CD4-positive, alpha-beta T cell (primary cell): ENCODE results near the gene GSG1L. TPM values are rescaled to one million over a fixed set of nuclear protein-coding genes. Genes with fewer than 3 reads are reported as not detected.

Experiments
- ATAC-seq: fragments of 200-7000 bp; cut with Tn5 transposase; one replicate; pipeline ENCODE4 v1.10.0; 2022; ENCODE audit warnings: mild to moderate bottlenecking; ENCODE audit not compliant: poor library complexity
- CTCF ChIA-PET: fragments of 350-600 bp; sonication (Branson Sonifier 250); formaldehyde crosslinking; loops from one replicate; lab custom pipeline; 2021; ENCODE audit warnings: antibody characterized with exemption, inconsistent platforms; lab: Charles Lee
- POLR2A ChIA-PET: fragments of 350-600 bp; sonication (Branson Sonifier 250); formaldehyde crosslinking; loops from one replicate; lab custom pipeline; 2021; ENCODE audit warnings: antibody characterized with exemption, inconsistent platforms; lab: Charles Lee
- DNase-seq, 14 experiments: peaks; one replicate each; pipeline ENCODE4 v3.0.0-alpha.2; 2013 to 2020; ENCODE audit warnings: mixed read lengths in 2 of 14
- H3K27ac ChIP-seq, 2 donors: one replicate each; pipeline versions ENCODE4 v1.5.1 to v1.7.0; 2013; ENCODE audit warnings: low read length in 2 of 2, low read depth in 1 of 2, mild to moderate bottlenecking in 1 of 2
- H3K27me3 ChIP-seq, 2 experiments: 1 replicate in 1 of 2; 2 replicates in 1 of 2; pipeline versions ENCODE4 v1.6.1 to v1.7.0; 2013; ENCODE audit warnings: low read length in 2 of 2, control low read depth in 1 of 2, mild to moderate bottlenecking in 1 of 2, moderate library complexity in 1 of 2; ENCODE audit not compliant: insufficient read depth in 2 of 2, control insufficient read depth in 1 of 2
- H3K36me3 ChIP-seq: one replicate; pipeline ENCODE4 v1.6.1; 2013; ENCODE audit warnings: low read length, control low read depth; ENCODE audit not compliant: insufficient read depth
- H3K4me1 ChIP-seq: one replicate; pipeline ENCODE4 v1.6.1; 2013; ENCODE audit warnings: low read length, control low read depth; ENCODE audit not compliant: insufficient read depth
- H3K4me3 ChIP-seq: one replicate; pipeline ENCODE4 v1.5.1; 2013; ENCODE audit warnings: mild to moderate bottlenecking, low read length, moderate library complexity
- H3K9me3 ChIP-seq, 2 experiments: 1 replicate in 1 of 2; 2 replicates in 1 of 2; pipeline versions ENCODE4 v1.6.1 to v1.7.0; 2013; ENCODE audit warnings: low read length in 2 of 2, mild to moderate bottlenecking in 2 of 2, control low read depth in 1 of 2, moderate library complexity in 1 of 2; ENCODE audit not compliant: control insufficient read depth in 1 of 2, insufficient read depth in 1 of 2
- H3K27ac Mint-ChIP-seq: one replicate; pipeline ENCODE4 v1.8.0; 2020; ENCODE audit warnings: mixed read lengths
- H3K27me3 Mint-ChIP-seq: one replicate; pipeline ENCODE4 v1.8.0; 2021; ENCODE audit warnings: mixed read lengths
- H3K36me3 Mint-ChIP-seq: one replicate; pipeline ENCODE4 v1.8.0; 2021; ENCODE audit warnings: low read depth, mixed read lengths
- H3K4me1 Mint-ChIP-seq: one replicate; pipeline ENCODE4 v1.8.0; 2021; ENCODE audit warnings: low read depth, mixed read lengths
- H3K4me3 Mint-ChIP-seq: one replicate; pipeline ENCODE4 v1.8.0; 2020; ENCODE audit warnings: mild to moderate bottlenecking, mixed read lengths
- H3K9me3 Mint-ChIP-seq: one replicate; pipeline ENCODE4 v1.8.0; 2020; ENCODE audit warnings: mixed read lengths
- intact Hi-C, 2 experiments: fragments of 100-400 bp; cut with DNase I in 1 of 2; cut with micrococcal nuclease in 1 of 2; formaldehyde crosslinking; loops; one replicate each; pipeline versions ENCODE4 v1.15.1 to v1.9.0; 2023 to 2025; cut with DNase I, micrococcal nuclease
- total RNA-seq, 174 experiments: library from RNA in 2 of 174; stranded (reverse) in 2 of 174; gene quantifications; one replicate each; pipeline ENCODE4 v1.2.3 and lab custom pipeline; 2021 to 2026
- TF ChIP-seq, protein P1 (sequence below): fragments of 200-600 bp; IDR thresholded peaks from one replicate; pipeline ENCODE4 v1.8.0; 2022; ENCODE audit warnings: antibody characterized with exemption, mild to moderate bottlenecking

GSG1L gene
- total RNA-seq, 2 experiments from 2014 or later, result not detected

DNA sequence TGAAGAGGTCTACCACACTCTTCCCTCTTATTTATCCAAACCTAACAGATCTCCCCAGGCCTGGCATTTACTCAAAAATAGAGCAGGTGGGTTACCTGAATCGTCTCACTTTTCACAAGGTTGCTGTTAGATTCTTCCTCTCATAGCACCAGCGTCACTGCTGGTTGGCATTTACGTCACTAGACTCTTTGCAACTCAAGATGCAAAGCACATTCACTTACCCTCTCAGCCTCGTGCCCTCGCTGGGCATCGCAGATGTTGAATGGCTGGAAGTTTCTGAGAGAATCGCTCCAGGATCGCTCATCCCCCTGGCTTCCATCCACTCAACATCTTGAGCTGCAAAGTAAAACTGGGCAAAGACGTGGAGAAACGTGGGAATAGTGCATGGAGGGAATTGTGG is 21.9 kb downstream of the GSG1L start:
- POLR2A ChIA-PET, result no interaction called here
- H3K4me1 ChIP-seq, result no peaks in the 10 kb centered on the region
- Mint-ChIP-seq H3K4me1 (no peaks in the 10 kb centered on the region), H3K36me3 (no peaks in the 10 kb centered on the region), H3K9me3 (peaks cover 2% of the 10 kb centered on the region), H3K27me3 (peaks cover 31% of the 10 kb centered on the region), H3K4me3 (no peak overlapping the region), H3K27ac (no peak overlapping the region)
- intact Hi-C loops, result no loop called here
- no peak overlapping the region for H3K4me3 ChIP-seq
- no peaks in the 10 kb centered on the region for H3K9me3 ChIP-seq
- no peaks in the 10 kb centered on the region for H3K36me3 ChIP-seq
- CTCF ChIA-PET, result no interaction called here
- no peak overlapping the region for H3K27ac ChIP-seq
- no peak for ATAC-seq
- TF ChIP-seq, protein P1, sequence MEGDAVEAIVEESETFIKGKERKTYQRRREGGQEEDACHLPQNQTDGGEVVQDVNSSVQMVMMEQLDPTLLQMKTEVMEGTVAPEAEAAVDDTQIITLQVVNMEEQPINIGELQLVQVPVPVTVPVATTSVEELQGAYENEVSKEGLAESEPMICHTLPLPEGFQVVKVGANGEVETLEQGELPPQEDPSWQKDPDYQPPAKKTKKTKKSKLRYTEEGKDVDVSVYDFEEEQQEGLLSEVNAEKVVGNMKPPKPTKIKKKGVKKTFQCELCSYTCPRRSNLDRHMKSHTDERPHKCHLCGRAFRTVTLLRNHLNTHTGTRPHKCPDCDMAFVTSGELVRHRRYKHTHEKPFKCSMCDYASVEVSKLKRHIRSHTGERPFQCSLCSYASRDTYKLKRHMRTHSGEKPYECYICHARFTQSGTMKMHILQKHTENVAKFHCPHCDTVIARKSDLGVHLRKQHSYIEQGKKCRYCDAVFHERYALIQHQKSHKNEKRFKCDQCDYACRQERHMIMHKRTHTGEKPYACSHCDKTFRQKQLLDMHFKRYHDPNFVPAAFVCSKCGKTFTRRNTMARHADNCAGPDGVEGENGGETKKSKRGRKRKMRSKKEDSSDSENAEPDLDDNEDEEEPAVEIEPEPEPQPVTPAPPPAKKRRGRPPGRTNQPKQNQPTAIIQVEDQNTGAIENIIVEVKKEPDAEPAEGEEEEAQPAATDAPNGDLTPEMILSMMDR, result no peak
- DNase-seq, result no peak
- peaks cover 0 to 2% of the 10 kb centered on the region in 2 experiments for H3K27me3 ChIP-seq

DNA sequence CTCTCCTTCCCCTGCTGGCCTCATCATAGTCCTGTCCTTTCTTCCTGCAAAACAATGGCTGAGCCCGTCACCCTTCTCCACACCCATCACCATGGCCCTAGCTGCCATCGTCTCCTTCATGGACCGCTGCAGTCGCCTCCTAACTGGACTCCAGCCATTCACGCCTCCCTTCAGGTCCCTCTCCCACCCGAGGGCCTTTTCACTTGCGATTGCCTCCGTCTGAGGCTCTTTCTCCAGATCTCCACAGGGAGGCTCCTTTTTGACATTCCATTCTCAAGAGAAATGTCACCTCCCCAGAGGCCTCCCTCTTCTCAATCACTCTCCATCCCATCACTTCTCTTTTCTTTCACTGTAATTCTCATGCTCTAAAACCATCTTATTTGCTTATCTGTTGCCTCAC is 23.5 kb downstream of the GSG1L start:
- ChIA-PET CTCF (no interaction called here), POLR2A (no interaction called here)
- H3K27ac ChIP-seq, result no peak overlapping the region
- no peaks in the 10 kb centered on the region for H3K4me1 Mint-ChIP-seq
- peaks cover 32% of the 10 kb centered on the region for H3K27me3 Mint-ChIP-seq
- H3K4me3 ChIP-seq, result no peak overlapping the region
- intact Hi-C loops, result no loop called here
- no peaks in the 10 kb centered on the region for H3K36me3 Mint-ChIP-seq
- H3K4me3 Mint-ChIP-seq, result no peak overlapping the region
- H3K27ac Mint-ChIP-seq, result no peak overlapping the region
- H3K4me1 ChIP-seq, result no peaks in the 10 kb centered on the region
- no peak for DNase-seq
- H3K36me3 ChIP-seq, result no peaks in the 10 kb centered on the region
- peaks cover under 1% of the 10 kb centered on the region for H3K9me3 Mint-ChIP-seq
- no peak for ATAC-seq
- no peaks in the 10 kb centered on the region for H3K9me3 ChIP-seq
- TF ChIP-seq, protein P1, result no peak
- H3K27me3 ChIP-seq, result peaks cover 0 to 10% of the 10 kb centered on the region in 2 experiments

DNA sequence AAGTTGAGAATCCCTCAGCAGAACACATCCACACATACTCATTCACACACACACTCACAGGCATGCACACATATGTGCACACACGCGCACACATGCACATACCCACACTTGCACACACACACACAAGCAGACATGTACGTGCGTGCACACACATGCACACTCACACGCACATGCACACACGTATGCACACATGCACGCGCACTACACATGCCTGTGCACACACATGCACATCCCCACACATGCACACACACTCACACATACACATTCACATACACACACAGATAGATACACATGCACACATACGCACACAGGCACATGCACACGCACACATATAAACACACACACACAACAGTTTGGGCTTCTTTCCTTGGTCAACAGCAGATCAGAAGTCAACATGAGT is 24.0 kb downstream of the GSG1L start:
- TF ChIP-seq, protein P1, result no peak
- no peak for ATAC-seq
- no peaks in the 10 kb centered on the region for H3K4me1 ChIP-seq
- peaks cover 30% of the 10 kb centered on the region for H3K27me3 Mint-ChIP-seq
- CTCF ChIA-PET, result no interaction called here
- intact Hi-C loops, result no loop called here
- no peak overlapping the region for H3K27ac Mint-ChIP-seq
- no peaks in the 10 kb centered on the region for H3K36me3 ChIP-seq
- POLR2A ChIA-PET, result no interaction called here
- H3K9me3 ChIP-seq, result no peaks in the 10 kb centered on the region
- DNase-seq, result no peak
- H3K4me3 ChIP-seq, result no peak overlapping the region
- no peaks in the 10 kb centered on the region for H3K4me1 Mint-ChIP-seq
- H3K4me3 Mint-ChIP-seq, result no peak overlapping the region
- H3K27me3 ChIP-seq, result peaks cover 0 to 11% of the 10 kb centered on the region in 2 experiments
- no peak overlapping the region for H3K27ac ChIP-seq
- H3K9me3 Mint-ChIP-seq, result no peaks in the 10 kb centered on the region
- no peaks in the 10 kb centered on the region for H3K36me3 Mint-ChIP-seq
